Esophagus squamous epithelium (tissue), 4 donors: ENCODE data around the gene GTPBP10.

Source experiments
- POLR2A ChIP-seq, 4 donors: fragments of 450-650 bp; IDR thresholded peaks; one replicate each; pipeline ENCODE4 v1.6.1; 2017; ENCODE audit warnings: antibody characterized with exemption in 4 of 4, mild to moderate bottlenecking in 4 of 4, moderate library complexity in 3 of 4
- TF ChIP-seq, protein P1 (sequence below), 6 experiments: fragments of 450-650 bp in 4 of 6; fragments of 200-600 bp in 2 of 6; sonication (generic) in 2 of 6; IDR thresholded peaks; one replicate each; pipeline ENCODE4 v1.5.1; 2016 to 2019; ENCODE audit warnings: antibody characterized with exemption in 6 of 6, mild to moderate bottlenecking in 4 of 6, moderate library complexity in 4 of 6

DNA sequence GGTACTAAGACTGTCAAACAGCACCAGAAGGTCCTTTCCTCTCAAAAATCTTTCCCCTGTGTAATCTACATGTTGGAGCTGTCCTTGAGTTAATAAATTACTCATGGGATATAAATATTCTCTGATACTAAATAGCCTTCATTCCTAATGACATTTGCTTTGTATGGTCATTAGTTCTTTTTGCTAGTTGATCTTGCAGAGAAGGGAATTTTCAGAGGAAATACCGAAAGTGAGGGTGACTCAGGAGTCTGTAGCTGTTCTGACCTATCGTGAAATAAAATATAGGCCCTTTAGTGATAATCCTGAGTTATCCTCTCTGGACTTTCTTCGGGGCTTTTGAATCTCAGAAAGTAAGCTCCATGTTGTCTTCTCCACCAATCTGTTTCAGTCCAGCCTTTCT, 37.3 kb downstream of the GTPBP10 start:
- TF ChIP-seq, protein P1, sequence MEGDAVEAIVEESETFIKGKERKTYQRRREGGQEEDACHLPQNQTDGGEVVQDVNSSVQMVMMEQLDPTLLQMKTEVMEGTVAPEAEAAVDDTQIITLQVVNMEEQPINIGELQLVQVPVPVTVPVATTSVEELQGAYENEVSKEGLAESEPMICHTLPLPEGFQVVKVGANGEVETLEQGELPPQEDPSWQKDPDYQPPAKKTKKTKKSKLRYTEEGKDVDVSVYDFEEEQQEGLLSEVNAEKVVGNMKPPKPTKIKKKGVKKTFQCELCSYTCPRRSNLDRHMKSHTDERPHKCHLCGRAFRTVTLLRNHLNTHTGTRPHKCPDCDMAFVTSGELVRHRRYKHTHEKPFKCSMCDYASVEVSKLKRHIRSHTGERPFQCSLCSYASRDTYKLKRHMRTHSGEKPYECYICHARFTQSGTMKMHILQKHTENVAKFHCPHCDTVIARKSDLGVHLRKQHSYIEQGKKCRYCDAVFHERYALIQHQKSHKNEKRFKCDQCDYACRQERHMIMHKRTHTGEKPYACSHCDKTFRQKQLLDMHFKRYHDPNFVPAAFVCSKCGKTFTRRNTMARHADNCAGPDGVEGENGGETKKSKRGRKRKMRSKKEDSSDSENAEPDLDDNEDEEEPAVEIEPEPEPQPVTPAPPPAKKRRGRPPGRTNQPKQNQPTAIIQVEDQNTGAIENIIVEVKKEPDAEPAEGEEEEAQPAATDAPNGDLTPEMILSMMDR (IDR thresholded peaks at IDR 0.05): no peak
- TF ChIP-seq POLR2A (IDR thresholded peaks at IDR 0.05): no peak
